RWPE2 (cell line): ENCODE data around the gene BHLHE40.

ENCODE experiments used
- ATAC-seq: fragments of 200-7000 bp; cut with Tn5 transposase; 3 replicates; pipeline ENCODE4 v1.9.1; 2021; ENCODE audit warnings: low read depth
- DNase-seq: peaks from one replicate; pipeline ENCODE4 v3.0.0-alpha.2; 2020; ENCODE audit warnings: low spot score
- H3K27ac ChIP-seq: fragments of 450-650 bp; 2 replicates; pipeline ENCODE4 v1.5.1; 2017; ENCODE audit warnings: mild to moderate bottlenecking; ENCODE audit not compliant: poor library complexity, severe bottlenecking
- H3K27me3 ChIP-seq: fragments of 250-450 bp; sonication (Bioruptor Pico); 2 replicates; pipeline ENCODE4 v1.5.1; 2021; ENCODE audit warnings: mild to moderate bottlenecking, moderate library complexity; ENCODE audit not compliant: insufficient read depth, poor library complexity, severe bottlenecking
- H3K36me3 ChIP-seq: fragments of 250-450 bp; sonication (Bioruptor Pico); 2 replicates; pipeline ENCODE4 v1.5.1; 2020; ENCODE audit warnings: low read depth, mild to moderate bottlenecking, moderate library complexity
- H3K4me1 ChIP-seq: fragments of 250-450 bp; sonication (Bioruptor Pico); 2 replicates; pipeline ENCODE4 v1.5.1; 2021; ENCODE audit warnings: mild to moderate bottlenecking, moderate library complexity; ENCODE audit not compliant: insufficient read depth, poor library complexity, severe bottlenecking
- H3K4me3 ChIP-seq: fragments of 250-450 bp; sonication (Bioruptor Pico); 2 replicates; pipeline ENCODE4 v1.5.1; 2021; ENCODE audit warnings: mild to moderate bottlenecking, moderate library complexity; ENCODE audit not compliant: severe bottlenecking
- H3K9me3 ChIP-seq: fragments of 250-450 bp; sonication (Bioruptor Pico); 2 replicates; pipeline ENCODE4 v1.5.1; 2021; ENCODE audit warnings: mild to moderate bottlenecking, moderate library complexity; ENCODE audit not compliant: severe bottlenecking
- CTCF ChIP-seq: fragments of 450-650 bp; IDR thresholded peaks from one replicate; pipeline ENCODE4 v1.5.1; 2017; ENCODE audit warnings: mild to moderate bottlenecking, moderate library complexity; ENCODE audit not compliant: poor library complexity, severe bottlenecking

The BHLHE40 gene

GRCh38 chr3:4971838-4972237 lies 7.4 kb upstream of the BHLHE40 start:
- Histone ChIP-seq H3K4me3 (no peak overlapping the region), H3K27ac (no peak overlapping the region), H3K27me3 (no peaks in the 10 kb centered on the region), H3K9me3 (no peaks in the 10 kb centered on the region), H3K4me1 (peaks cover 2% of the 10 kb centered on the region), H3K36me3 (no peaks in the 10 kb centered on the region)
- TF ChIP-seq CTCF = no peak
- ATAC-seq (no peak), DNase-seq (no peak)

GRCh38 chr3:4972652-4973643 lies 6.3 kb upstream of the BHLHE40 start:
- no peak overlapping the region for H3K27ac ChIP-seq
- no peaks in the 10 kb centered on the region for H3K36me3 ChIP-seq
- H3K4me3 ChIP-seq = no peak overlapping the region
- H3K4me1 ChIP-seq = peaks cover 13% of the 10 kb centered on the region
- no peaks in the 10 kb centered on the region for H3K27me3 ChIP-seq
- no peak for TF ChIP-seq CTCF
- ATAC-seq (no peak), DNase-seq (no peak)
- H3K9me3 ChIP-seq = no peaks in the 10 kb centered on the region

GRCh38 chr3:4974154-4974553 lies 5.1 kb upstream of the BHLHE40 start:
- Histone ChIP-seq H3K9me3 (no peaks in the 10 kb centered on the region), H3K36me3 (no peaks in the 10 kb centered on the region), H3K27ac (no peak overlapping the region), H3K27me3 (no peaks in the 10 kb centered on the region), H3K4me3 (no peak overlapping the region), H3K4me1 (peaks cover 13% of the 10 kb centered on the region)
- DNase-seq (no peak), ATAC-seq (no peak)
- TF ChIP-seq CTCF = no peak

GRCh38 chr3:4976109-4976508 lies 3.1 kb upstream of the BHLHE40 start:
- Histone ChIP-seq H3K27ac (no peak overlapping the region), H3K27me3 (no peaks in the 10 kb centered on the region), H3K4me3 (no peak overlapping the region), H3K4me1 (peaks cover 13% of the 10 kb centered on the region), H3K9me3 (no peaks in the 10 kb centered on the region), H3K36me3 (peaks cover 18% of the 10 kb centered on the region)
- ATAC-seq (no peak), DNase-seq (no peak)
- TF ChIP-seq CTCF = peak; percentile 55
